ENCODE data around the gene EYS.

DNA sequence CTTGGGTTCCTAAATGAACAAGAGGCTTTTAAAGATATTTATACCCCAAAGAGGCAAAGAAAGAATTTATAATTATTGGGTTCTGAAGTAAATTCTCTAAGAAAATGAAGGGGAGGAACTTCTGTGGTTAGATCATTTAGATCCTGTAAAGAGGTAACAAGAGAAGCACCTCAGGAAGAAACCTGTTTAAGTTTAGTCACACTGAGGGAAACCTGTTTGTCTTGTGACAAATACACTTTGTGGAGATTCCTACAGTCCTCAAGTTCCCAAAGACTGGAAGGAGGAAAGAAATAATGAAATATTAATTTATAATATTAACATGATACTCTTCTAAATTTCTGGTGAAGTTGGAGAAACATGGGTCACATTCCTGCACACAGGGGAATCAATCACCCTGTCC is 647.5 kb downstream of the EYS start:
- TF ChIP-seq SIN3A (IDR thresholded peaks at IDR 0.05; ENCODE audit: borderline replicate concordance, insufficient read depth, low read length), result no peak
- TF ChIP-seq, protein P1, sequence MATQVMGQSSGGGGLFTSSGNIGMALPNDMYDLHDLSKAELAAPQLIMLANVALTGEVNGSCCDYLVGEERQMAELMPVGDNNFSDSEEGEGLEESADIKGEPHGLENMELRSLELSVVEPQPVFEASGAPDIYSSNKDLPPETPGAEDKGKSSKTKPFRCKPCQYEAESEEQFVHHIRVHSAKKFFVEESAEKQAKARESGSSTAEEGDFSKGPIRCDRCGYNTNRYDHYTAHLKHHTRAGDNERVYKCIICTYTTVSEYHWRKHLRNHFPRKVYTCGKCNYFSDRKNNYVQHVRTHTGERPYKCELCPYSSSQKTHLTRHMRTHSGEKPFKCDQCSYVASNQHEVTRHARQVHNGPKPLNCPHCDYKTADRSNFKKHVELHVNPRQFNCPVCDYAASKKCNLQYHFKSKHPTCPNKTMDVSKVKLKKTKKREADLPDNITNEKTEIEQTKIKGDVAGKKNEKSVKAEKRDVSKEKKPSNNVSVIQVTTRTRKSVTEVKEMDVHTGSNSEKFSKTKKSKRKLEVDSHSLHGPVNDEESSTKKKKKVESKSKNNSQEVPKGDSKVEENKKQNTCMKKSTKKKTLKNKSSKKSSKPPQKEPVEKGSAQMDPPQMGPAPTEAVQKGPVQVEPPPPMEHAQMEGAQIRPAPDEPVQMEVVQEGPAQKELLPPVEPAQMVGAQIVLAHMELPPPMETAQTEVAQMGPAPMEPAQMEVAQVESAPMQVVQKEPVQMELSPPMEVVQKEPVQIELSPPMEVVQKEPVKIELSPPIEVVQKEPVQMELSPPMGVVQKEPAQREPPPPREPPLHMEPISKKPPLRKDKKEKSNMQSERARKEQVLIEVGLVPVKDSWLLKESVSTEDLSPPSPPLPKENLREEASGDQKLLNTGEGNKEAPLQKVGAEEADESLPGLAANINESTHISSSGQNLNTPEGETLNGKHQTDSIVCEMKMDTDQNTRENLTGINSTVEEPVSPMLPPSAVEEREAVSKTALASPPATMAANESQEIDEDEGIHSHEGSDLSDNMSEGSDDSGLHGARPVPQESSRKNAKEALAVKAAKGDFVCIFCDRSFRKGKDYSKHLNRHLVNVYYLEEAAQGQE (IDR thresholded peaks at IDR 0.05; ENCODE audit: insufficient read depth in 1 of 2, low read depth in 2 of 2, low read length in 2 of 2), result no peak
- no peak for TF ChIP-seq POLR2AphosphoS5 (IDR thresholded peaks at IDR 0.05; ENCODE audit: low read depth, low read length)
- no peak for TF ChIP-seq TAF1 (IDR thresholded peaks at IDR 0.05; ENCODE audit: borderline replicate concordance, insufficient read depth, low read length)
